H1 (cell line): Measurements from ENCODE around the gene OR2V2. TPM values are rescaled to one million over a fixed set of nuclear protein-coding genes. Genes with fewer than 3 reads are reported as not detected.
A peak's percentile ranks its signal among the peaks of the same experiment; 100 is the strongest.

Experiments
- CTCF ChIA-PET: fragments of 300-600 bp; sonication (Branson Sonifier 250); formaldehyde crosslinking; loops from one replicate; lab custom pipeline; 2021; ENCODE audit not compliant: partially characterized antibody; lab: Charles Lee
- POLR2A ChIA-PET: fragments of 300-600 bp; sonication (Branson Sonifier 250); formaldehyde crosslinking; loops from one replicate; lab custom pipeline; 2021; ENCODE audit warnings: inconsistent platforms; ENCODE audit not compliant: partially characterized antibody; lab: Charles Lee
- DNase-seq, 2 experiments: peaks; one replicate each; pipeline versions ENCODE4 v3.0.0 to v3.0.0-alpha.2; 2010 to 2022; ENCODE audit warnings: low spot score in 2 of 2, low read depth in 1 of 2, mixed read lengths in 1 of 2
- FAIRE-seq: peaks from 2 replicates; lab custom pipeline; 2011; peaks lifted over from hg19 to GRCh38; lab: Jason Lieb, UNC
- H2AFZ ChIP-seq: 2 replicates; pipeline ENCODE4 v1.8.1; 2012; ENCODE audit warnings: low read length, inconsistent platforms
- H2AK5ac ChIP-seq: 2 replicates; pipeline ENCODE4 v1.6.1; 2013; ENCODE audit warnings: low read depth, low read length
- H2BK120ac ChIP-seq: replicated peaks from 2 replicates; pipeline ENCODE3; 2013; ENCODE audit warnings: low read depth, low read length, inconsistent platforms
- H2BK12ac ChIP-seq: 2 replicates; pipeline ENCODE4 v1.6.1; 2013; ENCODE audit warnings: low read depth, low read length
- H2BK15ac ChIP-seq: 2 replicates; pipeline ENCODE4 v1.6.1; 2013; ENCODE audit warnings: low read length
- H2BK20ac ChIP-seq: 2 replicates; pipeline ENCODE4 v1.6.1; 2013; ENCODE audit warnings: low read length
- H2BK5ac ChIP-seq: 2 replicates; pipeline ENCODE4 v1.6.1; 2013; ENCODE audit warnings: low read depth, low read length
- H3K14ac ChIP-seq: 2 replicates; pipeline ENCODE4 v1.6.1; 2013; ENCODE audit warnings: inconsistent platforms; ENCODE audit not compliant: insufficient read length
- H3K18ac ChIP-seq: 2 replicates; pipeline ENCODE4 v1.6.1; 2013; ENCODE audit warnings: low read length; ENCODE audit errors: extremely low read depth
- H3K23ac ChIP-seq: 2 replicates; pipeline ENCODE4 v1.6.1; 2013; ENCODE audit warnings: inconsistent platforms; ENCODE audit not compliant: insufficient read length
- H3K23me2 ChIP-seq: 2 replicates; pipeline ENCODE4 v1.6.1; 2013; ENCODE audit warnings: low read depth, low read length
- H3K27ac ChIP-seq: 2 replicates; pipeline ENCODE4 v1.6.1; 2011; ENCODE audit warnings: low read depth, low read length, inconsistent platforms
- H3K27me3 ChIP-seq, 4 experiments: replicated peaks in 1 of 4; 1 replicate in 1 of 4; 2 replicates in 3 of 4; pipeline versions ENCODE4 v1.6.1 to v1.8.1; 2011 to 2013; ENCODE audit warnings: low read length in 3 of 4, mild to moderate bottlenecking in 3 of 4, inconsistent platforms in 2 of 4, mixed read lengths in 2 of 4, moderate library complexity in 1 of 4; ENCODE audit not compliant: control insufficient read depth in 3 of 4, insufficient read depth in 3 of 4; ENCODE audit errors: extremely low read depth in 1 of 4
- H3K36me3 ChIP-seq, 4 experiments: 2 replicates each; pipeline versions ENCODE4 v1.6.1 to v1.8.1; 2011 to 2013; ENCODE audit warnings: mild to moderate bottlenecking in 4 of 4, low read length in 3 of 4, moderate library complexity in 2 of 4, control low read depth in 1 of 4, inconsistent platforms in 1 of 4; ENCODE audit not compliant: insufficient read depth in 4 of 4, control insufficient read depth in 2 of 4
- H3K4ac ChIP-seq: replicated peaks from 2 replicates; pipeline ENCODE3; 2013; ENCODE audit warnings: low read length, low read depth, mixed read lengths, inconsistent platforms; ENCODE audit not compliant: insufficient read length
- H3K4me1 ChIP-seq, 4 experiments: replicated peaks in 1 of 4; 1 replicate in 1 of 4; 2 replicates in 3 of 4; pipeline versions ENCODE4 v1.6.1 to v1.8.1; 2011 to 2013; ENCODE audit warnings: low read length in 3 of 4, inconsistent platforms in 2 of 4, mixed read lengths in 1 of 4; ENCODE audit not compliant: insufficient read depth in 4 of 4, control insufficient read depth in 3 of 4
- H3K4me2 ChIP-seq, 2 experiments: 2 replicates each; pipeline versions ENCODE4 v1.6.1 to v1.8.1; 2011 to 2013; ENCODE audit warnings: low read depth in 2 of 2, low read length in 2 of 2, control low read depth in 1 of 2, inconsistent platforms in 1 of 2, mild to moderate bottlenecking in 1 of 2; ENCODE audit not compliant: insufficient read depth in 1 of 2
- H3K4me3 ChIP-seq, 4 experiments: fragments of 200-600, 300-600 bp in 1 of 4; sonication (generic), shearing (Covaris generic), sonication (Bioruptor Twin) in 1 of 4; 2 replicates each; pipeline versions ENCODE4 v1.5.1 to v1.8.1; 2011 to 2016; ENCODE audit warnings: low read length in 4 of 4, low read depth in 3 of 4, control low read depth in 2 of 4, inconsistent platforms in 2 of 4, mild to moderate bottlenecking in 2 of 4, mixed read lengths in 1 of 4, moderate library complexity in 1 of 4; ENCODE audit not compliant: insufficient read depth in 2 of 4; ENCODE audit errors: extremely low read depth in 1 of 4
- H3K56ac ChIP-seq: replicated peaks from 2 replicates; pipeline ENCODE3; 2013; ENCODE audit warnings: low read depth, mild to moderate bottlenecking, mixed read lengths, low read length, inconsistent platforms; ENCODE audit not compliant: insufficient read length
- H3K79me1 ChIP-seq: 2 replicates; pipeline ENCODE4 v1.6.1; 2013; ENCODE audit warnings: low read depth, low read length, control low read depth
- H3K79me2 ChIP-seq, 2 experiments: 2 replicates each; pipeline versions ENCODE4 v1.6.1 to v1.8.1; 2012 to 2013; ENCODE audit warnings: low read length in 2 of 2, mild to moderate bottlenecking in 2 of 2, inconsistent platforms in 1 of 2; ENCODE audit not compliant: insufficient read depth in 2 of 2, control insufficient read depth in 1 of 2
- H3K9ac ChIP-seq, 4 experiments: replicated peaks in 1 of 4; 1 replicate in 1 of 4; 2 replicates in 3 of 4; pipeline versions ENCODE4 v1.6.1 to v1.8.1; 2011 to 2013; ENCODE audit warnings: low read depth in 3 of 4, low read length in 3 of 4, control low read depth in 2 of 4, mild to moderate bottlenecking in 2 of 4, moderate library complexity in 2 of 4, inconsistent platforms in 1 of 4; ENCODE audit errors: extremely low read depth in 1 of 4
- H3K9me3 ChIP-seq, 2 experiments: 2 replicates each; pipeline versions ENCODE4 v1.6.1 to v1.8.1; 2012 to 2013; ENCODE audit warnings: mild to moderate bottlenecking in 2 of 2, moderate library complexity in 2 of 2, control low read depth in 1 of 2, inconsistent platforms in 1 of 2, low read depth in 1 of 2, low read length in 1 of 2, mixed read lengths in 1 of 2; ENCODE audit not compliant: insufficient read depth in 2 of 2
- H4K20me1 ChIP-seq, 2 experiments: replicated peaks in 1 of 2; 2 replicates each; pipeline versions ENCODE3 to v1.8.1; 2011 to 2013; ENCODE audit warnings: inconsistent platforms in 2 of 2, low read length in 2 of 2, mild to moderate bottlenecking in 1 of 2; ENCODE audit not compliant: insufficient read depth in 2 of 2, control insufficient read depth in 1 of 2
- H4K5ac ChIP-seq: 2 replicates; pipeline ENCODE4 v1.6.1; 2013; ENCODE audit warnings: low read length, low read depth, mixed read lengths, inconsistent platforms; ENCODE audit not compliant: insufficient read length
- H4K8ac ChIP-seq: 2 replicates; pipeline ENCODE4 v1.8.0; 2013; ENCODE audit warnings: mild to moderate bottlenecking, moderate library complexity, low read length, inconsistent platforms; ENCODE audit not compliant: insufficient read depth; ENCODE audit errors: extremely low read depth
- H4K91ac ChIP-seq: replicated peaks from 2 replicates; pipeline ENCODE3; 2013; ENCODE audit warnings: low read length, mixed read lengths, inconsistent platforms; ENCODE audit not compliant: insufficient read length
- BACH1 ChIP-seq: IDR thresholded peaks from 2 replicates; pipeline ENCODE4 v1.6.1; 2012; ENCODE audit warnings: low read length, improper control_type of control experiment
- CTCF ChIP-seq, 3 experiments: IDR thresholded peaks; 1 replicate in 2 of 3; 2 replicates in 1 of 3; pipeline versions ENCODE4 v1.5.1 to v1.6.1; 2011; ENCODE audit warnings: low read length in 3 of 3, mild to moderate bottlenecking in 3 of 3, inconsistent platforms in 2 of 3, low read depth in 1 of 3, moderate library complexity in 1 of 3; ENCODE audit not compliant: insufficient read depth in 1 of 3; ENCODE audit errors: control extremely low read depth in 1 of 3
- PHF8 ChIP-seq: fragments of 200-600 bp; sonication (generic); conservative IDR thresholded peaks from 2 replicates; pipeline ENCODE4 v1.7.1; 2012; ENCODE audit warnings: low read depth, mild to moderate bottlenecking, inconsistent platforms, low read length, moderate library complexity
- RAD21 ChIP-seq, 2 experiments: IDR thresholded peaks in 1 of 2; conservative IDR thresholded peaks in 1 of 2; 2 replicates each; pipeline ENCODE4 v1.6.1; 2011; ENCODE audit warnings: low read depth in 2 of 2, low read length in 2 of 2, improper control_type of control experiment in 1 of 2, inconsistent platforms in 1 of 2, mild to moderate bottlenecking in 1 of 2, moderate library complexity in 1 of 2
- SUZ12 ChIP-seq: fragments of 200-600 bp; sonication (generic); IDR thresholded peaks from 2 replicates; pipeline ENCODE4 v1.6.1; 2012; ENCODE audit warnings: mild to moderate bottlenecking, inconsistent platforms, low read length, moderate library complexity, mixed read lengths
- TAF7 ChIP-seq: optimal IDR thresholded peaks from 2 replicates; pipeline ENCODE3; 2011; ENCODE audit warnings: low read depth, mild to moderate bottlenecking, inconsistent platforms, low read length, moderate library complexity, borderline replicate concordance
- WGBS, 2 experiments: shearing (Covaris generic) in 1 of 2; methylation state at CpG; one replicate each; pipeline versions ENCODE4 v1.1.6 to v1.1.7; 2013 to 2015; ENCODE audit warnings: low lambda C conversion rate in 2 of 2, mixed read lengths in 2 of 2, inconsistent platforms in 1 of 2, low coverage in 1 of 2, missing lambda C conversion rate in 1 of 2; ENCODE audit not compliant: insufficient replicate concordance in 2 of 2, insufficient coverage in 1 of 2, insufficient read length in 1 of 2; ENCODE audit errors: extremely low coverage in 1 of 2, missing lambda C conversion rate in 1 of 2; 5-methylcytosine and 5-hydroxymethylcytosine counted together
- polyA plus RNA-seq, 7 experiments: library from polyadenylated mRNA; depleted of rRNA in 3 of 7; stranded (reverse) in 5 of 7; unstranded in 2 of 7; fragments of >200 nt in 5 of 7; fragments of 200-250 nt in 2 of 7; gene quantifications; 1 replicate in 5 of 7; 2 replicates in 1 of 7; 4 replicates in 1 of 7; pipeline versions ENCODE4 v1.2.1 to v1.2.3, GENCODE V29; 2011 to 2013; ENCODE audit warnings: missing spikeins in 2 of 7, mixed read lengths in 2 of 7
- total RNA-seq: library from RNA; stranded (reverse); fragmentation: NEBNext Ultra II Directional; extraction: Animal tissue kit (Norgen Biotek cat#: 25700); gene quantifications from 2 replicates; pipeline ENCODE4 v1.2.1, GENCODE V29; 2021

Gene OR2V2
- total and polyA plus RNA-seq, 2 of the 8 experiments (the other 6 are each of a cell fraction or from before 2014, with no cell fraction given) = not detected

- Histone ChIP-seq H4K5ac (no peak overlapping the region), H3K9me3 (peaks cover 0 to 5% of the 10 kb centered on the region in 2 experiments; a peak in 1 of 4 replicates), H2AFZ (no peak overlapping the region), H3K56ac (no peak overlapping the region), H3K79me2 (no peaks in the 10 kb centered on the region), H3K23me2 (peaks cover 6% of the 10 kb centered on the region; the same call in 1 of the 2 replicates), H3K18ac (no peak overlapping the region), H2BK5ac (no peak overlapping the region), H2BK120ac (no peak overlapping the region), H2AK5ac (no peak overlapping the region), H3K4ac (no peak overlapping the region), H3K36me3 (no peaks in the 10 kb centered on the region), H4K20me1 (no peaks in the 10 kb centered on the region), H3K27me3 (peaks cover 12 to 28% (median 24%) of the 10 kb centered on the region in 4 experiments), H4K91ac (no peak overlapping the region), H3K79me1 (no peaks in the 10 kb centered on the region), H2BK20ac (no peak overlapping the region), H3K27ac (no peak overlapping the region), H3K23ac (no peak overlapping the region), H4K8ac (no peak overlapping the region), H3K4me1 (peaks cover 2 to 19% (median 6%) of the 10 kb centered on the region in 4 experiments; a peak in 6 of 7 replicates), H2BK15ac (no peak overlapping the region), H3K14ac (no peak overlapping the region), H3K9ac (no peak overlapping the region), H3K4me3 (no peak overlapping the region), H2BK12ac (no peak overlapping the region), H3K4me2 (no peak overlapping the region)
- 87% methylated on average over 5 of the region's 5 CpGs; no CpG with 5 or more reads in 1 of the 2 experiments for WGBS, 2 experiments
- DNase-seq = no peak
- POLR2A ChIA-PET = interaction anchor here (1.1 kb wide), 1 partner anchor 18 kb away, joined by 3 read pairs; no protein-coding TSS in a partner anchor
- CTCF ChIA-PET = interaction anchor here (0.7 to 3.0 kb wide), 4 partner anchors 11 to 325 kb away, joined by 3 to 10 read pairs (median 5); no protein-coding TSS in a partner anchor
- TF ChIP-seq SUZ12 (no peak), BACH1 (no peak), CTCF (IDR thresholded peaks at IDR 0.05; ENCODE audit: control extremely low read depth in 1 of 3, insufficient read depth in 1 of 3, low read depth in 1 of 3, low read length in 3 of 3) (peak; percentile 11 to 41 (median 35); a peak in 3 of 4 replicates), RAD21 (IDR thresholded peaks at IDR 0.05 in 1 of 2, conservative IDR thresholded peaks at IDR 0.05 in 1 of 2; ENCODE audit: low read depth in 2 of 2, low read length in 2 of 2) (peak in 1 of 2 experiments; percentile 9; a peak in 1 of 4 replicates), PHF8 (no peak), TAF7 (no peak)
- FAIRE-seq = no peak
Measured at GRCh38 chr5:181111010-181111409, 36.4 kb upstream of the OR2V2 start.
